Glutamatergic neuron (in vitro differentiated cells): ENCODE data around the gene QSOX1. TPM values are rescaled to one million over a fixed set of nuclear protein-coding genes. Genes with fewer than 3 reads are reported as not detected.

Experiments
- DNase-seq: peaks from one replicate; pipeline ENCODE4 v3.0.0; 2022
- H3K27ac Mint-ChIP-seq: one replicate; pipeline ENCODE4 v1.8.0; 2020; ENCODE audit warnings: mild to moderate bottlenecking, mixed read lengths, inconsistent platforms; ENCODE audit not compliant: unreplicated experiment
- H3K27me3 Mint-ChIP-seq: one replicate; pipeline ENCODE4 v1.8.0; 2020; ENCODE audit warnings: mild to moderate bottlenecking, moderate library complexity, mixed read lengths, inconsistent platforms; ENCODE audit not compliant: unreplicated experiment
- H3K36me3 Mint-ChIP-seq: one replicate; pipeline ENCODE4 v1.8.0; 2020; ENCODE audit warnings: mild to moderate bottlenecking, mixed read lengths, inconsistent platforms; ENCODE audit not compliant: unreplicated experiment
- H3K4me1 Mint-ChIP-seq: one replicate; pipeline ENCODE4 v1.8.0; 2020; ENCODE audit warnings: mild to moderate bottlenecking, low read depth, mixed read lengths, inconsistent platforms; ENCODE audit not compliant: unreplicated experiment
- H3K4me3 Mint-ChIP-seq: one replicate; pipeline ENCODE4 v1.8.0; 2020; ENCODE audit warnings: mild to moderate bottlenecking, mixed read lengths, inconsistent platforms; ENCODE audit not compliant: unreplicated experiment
- H3K9me3 Mint-ChIP-seq: one replicate; pipeline ENCODE4 v1.8.0; 2020; ENCODE audit warnings: mild to moderate bottlenecking, moderate library complexity, mixed read lengths, inconsistent platforms; ENCODE audit not compliant: unreplicated experiment
- total RNA-seq: library from RNA; stranded (reverse); fragmentation: NEBNext Ultra II Directional; extraction: Animal tissue kit (Norgen Biotek cat#: 25700); gene quantifications from one replicate; pipeline ENCODE4 v1.2.1, GENCODE V29; 2021; ENCODE audit not compliant: unreplicated experiment
- TF ChIP-seq, protein P1 (sequence below): fragments of 200-600 bp; sonication (generic); IDR thresholded peaks from one replicate; pipeline ENCODE4 v1.5.0; 2021; ENCODE audit not compliant: partially characterized antibody, unreplicated experiment

QSOX1 gene
- total RNA-seq, 1 donor from 2014 or later: 46.1 TPM

GRCh38 chr1:180243517-180244221, 89.0 kb downstream of the QSOX1 start:
- no peaks in the 10 kb centered on the region for H3K36me3 Mint-ChIP-seq
- TF ChIP-seq, protein P1, sequence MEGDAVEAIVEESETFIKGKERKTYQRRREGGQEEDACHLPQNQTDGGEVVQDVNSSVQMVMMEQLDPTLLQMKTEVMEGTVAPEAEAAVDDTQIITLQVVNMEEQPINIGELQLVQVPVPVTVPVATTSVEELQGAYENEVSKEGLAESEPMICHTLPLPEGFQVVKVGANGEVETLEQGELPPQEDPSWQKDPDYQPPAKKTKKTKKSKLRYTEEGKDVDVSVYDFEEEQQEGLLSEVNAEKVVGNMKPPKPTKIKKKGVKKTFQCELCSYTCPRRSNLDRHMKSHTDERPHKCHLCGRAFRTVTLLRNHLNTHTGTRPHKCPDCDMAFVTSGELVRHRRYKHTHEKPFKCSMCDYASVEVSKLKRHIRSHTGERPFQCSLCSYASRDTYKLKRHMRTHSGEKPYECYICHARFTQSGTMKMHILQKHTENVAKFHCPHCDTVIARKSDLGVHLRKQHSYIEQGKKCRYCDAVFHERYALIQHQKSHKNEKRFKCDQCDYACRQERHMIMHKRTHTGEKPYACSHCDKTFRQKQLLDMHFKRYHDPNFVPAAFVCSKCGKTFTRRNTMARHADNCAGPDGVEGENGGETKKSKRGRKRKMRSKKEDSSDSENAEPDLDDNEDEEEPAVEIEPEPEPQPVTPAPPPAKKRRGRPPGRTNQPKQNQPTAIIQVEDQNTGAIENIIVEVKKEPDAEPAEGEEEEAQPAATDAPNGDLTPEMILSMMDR: no peak
- no peak overlapping the region for H3K27ac Mint-ChIP-seq
- H3K4me3 Mint-ChIP-seq: no peak overlapping the region
- H3K9me3 Mint-ChIP-seq: peaks cover 6% of the 10 kb centered on the region
- no peak for DNase-seq
- H3K4me1 Mint-ChIP-seq: peaks cover 17% of the 10 kb centered on the region
- H3K27me3 Mint-ChIP-seq: peaks cover under 1% of the 10 kb centered on the region

DNA sequence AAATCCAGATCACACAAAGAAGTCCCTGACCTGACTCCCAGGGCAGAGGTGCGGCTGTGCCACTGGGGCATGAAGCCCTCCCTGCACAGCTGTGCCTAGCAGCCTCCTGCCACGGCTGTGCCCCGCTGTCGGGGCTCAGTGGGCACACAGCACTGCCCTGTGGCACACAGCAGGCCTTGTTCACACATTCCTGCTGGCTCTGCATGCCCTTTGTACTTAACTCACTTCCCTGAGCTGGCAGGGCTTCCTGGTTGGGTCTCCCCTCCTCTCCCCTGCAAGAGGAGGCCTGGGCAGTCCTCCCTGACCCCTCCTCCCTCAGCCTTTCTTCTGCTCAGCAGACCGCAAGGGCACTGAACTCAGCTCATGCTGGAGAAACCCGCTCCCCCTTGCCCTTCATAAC, 90.2 kb downstream of the QSOX1 start:
- no peak overlapping the region for H3K27ac Mint-ChIP-seq
- H3K27me3 Mint-ChIP-seq: peaks cover 3% of the 10 kb centered on the region
- peaks cover 6% of the 10 kb centered on the region for H3K9me3 Mint-ChIP-seq
- TF ChIP-seq, protein P1: no peak
- peaks cover 24% of the 10 kb centered on the region for H3K4me1 Mint-ChIP-seq
- H3K36me3 Mint-ChIP-seq: no peaks in the 10 kb centered on the region
- H3K4me3 Mint-ChIP-seq: no peak overlapping the region
- DNase-seq: no peak

DNA sequence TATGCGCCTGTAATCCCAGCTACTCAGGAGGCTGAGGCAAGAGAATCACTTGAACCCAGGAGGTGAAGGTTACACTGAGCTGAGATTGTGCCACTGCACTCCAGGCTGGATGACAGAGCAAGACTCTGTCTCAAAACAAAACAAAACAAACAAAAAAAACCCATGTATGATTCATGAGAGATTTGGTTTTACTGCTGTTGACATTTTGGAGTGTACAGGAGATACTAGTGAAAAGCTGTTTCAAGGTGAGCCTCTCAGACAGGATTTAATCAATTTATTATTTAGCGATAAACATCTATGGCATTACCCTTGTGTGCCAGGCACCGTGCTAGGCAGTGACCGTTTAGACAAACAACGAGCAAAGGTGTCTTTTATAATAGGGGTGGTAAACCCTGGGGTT, 91.9 kb downstream of the QSOX1 start:
- Mint-ChIP-seq H3K9me3 (peaks cover 9% of the 10 kb centered on the region), H3K27me3 (peaks cover 8% of the 10 kb centered on the region), H3K36me3 (no peaks in the 10 kb centered on the region), H3K4me3 (no peak overlapping the region), H3K4me1 (peaks cover 32% of the 10 kb centered on the region), H3K27ac (no peak overlapping the region)
- TF ChIP-seq, protein P1: no peak
- DNase-seq: no peak

DNA sequence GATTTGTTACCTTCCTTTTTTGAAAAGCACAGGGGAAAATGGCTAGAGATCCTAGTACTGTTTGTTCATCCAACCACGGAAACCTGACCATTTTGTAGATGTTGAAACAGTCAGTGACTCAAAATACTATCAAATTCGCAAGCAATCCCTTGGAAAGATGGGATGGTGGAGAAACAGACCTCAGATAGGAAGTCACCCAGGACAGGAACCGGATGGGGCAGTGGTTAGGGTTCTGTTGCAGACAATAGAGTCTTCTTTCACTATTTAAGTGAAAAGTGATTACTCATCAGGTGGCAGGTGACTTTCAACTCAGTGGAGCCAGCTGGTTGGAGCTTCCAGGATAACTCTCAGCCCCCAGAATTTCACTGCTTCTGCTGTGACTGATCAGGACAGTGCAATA, 92.4 kb downstream of the QSOX1 start:
- no peaks in the 10 kb centered on the region for H3K36me3 Mint-ChIP-seq
- H3K27ac Mint-ChIP-seq: no peak overlapping the region
- no peak for DNase-seq
- H3K4me3 Mint-ChIP-seq: no peak overlapping the region
- H3K9me3 Mint-ChIP-seq: peaks cover 8% of the 10 kb centered on the region
- TF ChIP-seq, protein P1: no peak
- peaks cover 36% of the 10 kb centered on the region for H3K4me1 Mint-ChIP-seq
- peaks cover 8% of the 10 kb centered on the region for H3K27me3 Mint-ChIP-seq

GRCh38 chr1:180247580-180247979, 92.9 kb downstream of the QSOX1 start:
- DNase-seq: no peak
- Mint-ChIP-seq H3K27ac (peak overlapping the region; percentile 68), H3K4me3 (peak overlapping the region; percentile 50), H3K27me3 (peaks cover 8% of the 10 kb centered on the region), H3K4me1 (peaks cover 36% of the 10 kb centered on the region), H3K36me3 (no peaks in the 10 kb centered on the region), H3K9me3 (peaks cover 5% of the 10 kb centered on the region)
- TF ChIP-seq, protein P1: no peak
